RCC 7860 (cell line): ENCODE measurements around the gene RABEP1.

ENCODE experiments used
- DNase-seq: peaks from one replicate; pipeline ENCODE4 v3.0.0-alpha.2; 2015; ENCODE audit warnings: low spot score
- FAIRE-seq: peaks from 2 replicates; lab custom pipeline; 2012; peaks lifted over from hg19 to GRCh38; lab: Jason Lieb, UNC

Gene RABEP1

GRCh38 chr17:5355421-5356129 lies 73.5 kb downstream of the RABEP1 start:
- no peak for FAIRE-seq
- no peak for DNase-seq

- FAIRE-seq: no peak
- DNase-seq: no peak
Measured at GRCh38 chr17:5361426-5361825, 79.3 kb downstream of the RABEP1 start.

DNA sequence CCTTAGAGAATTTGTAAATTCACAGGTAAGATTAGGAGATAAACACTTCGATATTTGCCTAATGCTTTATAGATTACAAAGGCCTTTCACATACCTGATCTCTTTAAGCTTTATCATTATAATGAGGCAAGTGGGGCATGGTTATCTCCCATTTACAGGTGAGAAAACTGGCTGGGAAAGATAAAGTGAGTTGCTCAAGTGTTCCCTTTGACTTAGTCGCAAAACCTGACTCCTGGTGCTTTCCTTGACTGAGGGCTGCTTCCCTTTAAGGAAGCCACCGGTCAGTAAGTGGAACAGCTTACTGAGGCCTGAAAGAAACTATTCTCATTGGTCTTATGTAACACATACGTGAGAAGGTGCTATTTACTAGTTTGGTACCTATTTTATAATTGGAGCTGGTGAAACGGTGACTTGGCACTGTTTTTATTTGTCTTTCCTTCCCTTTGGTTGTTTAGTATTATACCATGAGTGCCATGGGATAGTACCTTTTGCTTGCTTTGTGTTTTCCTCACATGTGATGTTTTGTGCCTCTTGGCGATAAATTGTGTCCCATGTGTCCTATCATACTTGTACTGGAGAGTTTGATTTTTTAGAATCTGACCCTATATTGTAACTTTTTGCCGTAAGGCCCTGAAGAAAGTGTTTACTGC lies 80.2 kb downstream of the RABEP1 start:
- DNase-seq (no peak), FAIRE-seq (no peak)

- FAIRE-seq (no peak), DNase-seq (no peak)
Measured at GRCh38 chr17:5364156-5364555, 82.1 kb downstream of the RABEP1 start.

DNA sequence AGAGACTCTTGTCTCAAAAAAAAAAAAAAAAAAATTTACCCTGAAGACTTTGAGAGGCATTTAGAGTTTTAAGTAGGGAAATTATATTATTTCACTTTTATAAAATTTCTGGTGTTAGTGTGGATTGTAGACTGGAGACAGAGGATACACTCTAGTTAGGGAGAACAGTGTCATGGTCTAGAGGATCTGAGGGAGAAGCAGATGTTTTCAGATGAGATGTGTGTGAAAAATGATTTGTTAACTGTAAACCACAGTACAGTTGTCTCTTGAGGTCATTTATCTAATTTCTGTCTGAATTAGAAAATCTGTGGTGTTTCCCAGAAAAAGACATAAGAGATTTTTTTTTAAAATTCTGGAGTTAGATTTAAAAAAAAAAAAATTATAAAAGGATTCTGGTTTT lies 82.6 kb downstream of the RABEP1 start:
- DNase-seq: no peak
- no peak for FAIRE-seq

DNA sequence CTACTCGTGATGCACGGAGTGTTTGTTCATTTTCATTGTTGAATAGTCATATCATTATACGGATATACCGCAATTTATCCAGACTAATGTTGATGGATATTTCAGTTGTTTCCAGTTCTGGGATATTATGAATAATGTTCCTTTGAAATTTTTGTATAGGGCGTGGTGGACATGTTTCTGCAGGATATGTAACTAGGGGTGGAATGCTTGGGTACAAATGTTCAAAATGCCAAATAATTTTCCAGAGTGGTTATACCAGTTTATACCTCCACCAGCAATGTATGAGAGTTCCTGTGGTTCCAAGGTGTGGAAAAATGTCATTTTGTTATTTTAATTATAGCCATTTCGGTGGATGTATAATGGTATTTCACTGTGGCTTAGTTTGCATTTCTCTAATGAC lies 83.7 kb downstream of the RABEP1 start:
- no peak for FAIRE-seq

DNA sequence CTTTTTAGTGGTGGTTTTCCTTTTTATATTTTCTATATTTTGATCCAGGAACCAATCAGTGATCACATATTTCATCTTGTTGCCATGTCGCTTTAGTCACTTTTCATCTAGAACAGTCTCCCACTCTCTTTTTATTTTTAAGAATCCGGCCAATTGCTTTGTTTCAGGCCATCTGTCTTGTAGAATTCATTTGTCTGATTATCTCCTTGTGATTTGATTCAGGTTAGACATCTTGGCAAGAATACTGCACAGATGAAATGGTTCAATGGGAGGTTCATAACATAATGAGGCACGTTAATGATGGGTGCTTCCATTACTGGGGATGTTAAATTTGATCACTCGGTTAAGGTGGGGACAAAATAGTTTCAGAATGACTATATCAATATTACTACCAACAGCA lies 88.3 kb downstream of the RABEP1 start:
- no peak for DNase-seq
- FAIRE-seq: no peak

More for the DNA sequence above, 83.7 kb downstream of the RABEP1 start:
- DNase-seq: no peak

GRCh38 chr17:5373112-5373511 lies 91.0 kb downstream of the RABEP1 start:
- FAIRE-seq: no peak
- no peak for DNase-seq

GRCh38 chr17:5378566-5379207 lies 96.6 kb downstream of the RABEP1 start:
- FAIRE-seq (no peak), DNase-seq (no peak)

DNA sequence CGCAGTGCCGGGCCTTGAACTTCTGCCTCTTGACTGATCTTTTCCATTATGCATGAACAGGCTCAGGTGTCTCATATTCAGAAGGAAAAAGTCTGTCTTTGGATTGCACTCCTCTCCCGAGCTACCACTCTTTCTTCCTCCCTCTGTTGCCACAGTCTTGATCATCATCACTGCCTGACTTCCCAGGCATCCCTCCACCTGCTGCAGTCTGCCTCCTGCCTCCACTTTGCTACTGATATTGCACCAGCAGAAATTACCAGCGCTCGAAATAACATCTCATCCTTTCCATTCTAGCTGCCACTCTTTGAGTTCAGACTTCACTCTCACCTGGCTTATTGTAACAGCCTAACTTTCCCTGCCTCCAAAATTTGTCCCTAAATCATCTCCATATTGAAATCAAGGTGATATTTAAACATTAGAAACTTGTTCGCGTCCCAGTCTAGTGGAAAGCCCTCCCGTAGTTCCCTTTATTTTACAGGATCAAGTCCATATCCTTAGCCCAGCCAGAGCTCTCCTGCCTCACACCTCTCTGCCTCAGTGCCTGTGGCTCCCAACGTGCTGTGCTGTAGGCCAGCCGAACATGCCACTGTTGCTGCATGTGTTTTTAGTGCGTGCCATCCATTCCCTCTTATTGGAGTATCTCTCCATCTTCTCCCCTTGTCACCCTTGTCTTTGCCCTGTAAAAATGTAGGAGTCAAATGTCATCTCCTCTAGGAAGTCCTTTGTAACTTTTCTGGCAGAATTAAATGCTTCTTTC lies 97.4 kb downstream of the RABEP1 start:
- DNase-seq (no peak), FAIRE-seq (no peak)

DNA sequence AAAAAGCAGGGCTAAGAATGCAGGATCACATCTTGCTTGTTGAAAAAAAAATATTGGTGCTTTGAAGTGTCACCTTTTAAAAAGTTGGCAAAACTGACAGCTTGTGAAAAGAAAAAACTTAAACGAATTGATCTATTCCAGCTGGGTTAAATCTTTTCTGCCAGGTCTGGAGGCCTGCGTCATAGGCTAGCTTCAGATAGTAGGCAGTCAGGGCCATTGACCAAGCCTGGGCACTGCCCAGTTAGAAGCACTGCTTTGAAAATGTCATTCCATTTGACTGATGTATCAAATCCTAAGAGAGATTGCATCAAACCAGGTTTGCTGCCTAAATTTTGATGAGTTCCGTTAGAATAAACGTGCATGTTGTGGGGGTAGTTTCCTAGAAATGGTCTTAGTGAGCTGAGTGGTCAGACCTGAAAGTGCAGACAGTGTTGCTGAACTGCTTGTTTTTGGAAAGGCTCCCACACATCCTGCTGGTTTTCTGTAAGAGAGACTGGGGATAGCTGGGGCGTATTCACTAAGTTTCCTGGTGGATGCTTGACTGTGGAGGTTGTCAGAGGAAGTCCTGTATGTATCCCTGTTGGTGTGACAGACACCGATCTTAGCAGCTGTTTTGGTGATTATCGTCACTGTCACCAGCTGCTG lies 98.5 kb downstream of the RABEP1 start:
- DNase-seq (no peak), FAIRE-seq (no peak)

- DNase-seq: no peak
- FAIRE-seq: no peak
Measured at GRCh38 chr17:5381542-5381941, 99.5 kb downstream of the RABEP1 start.

- no peak for FAIRE-seq
Measured at GRCh38 chr17:5391678-5392077, 109.6 kb downstream of the RABEP1 start.

GRCh38 chr17:5396612-5397011 lies 114.5 kb downstream of the RABEP1 start:
- FAIRE-seq: no peak

More at GRCh38 chr17:5391678-5392077, 109.6 kb downstream of the RABEP1 start:
- DNase-seq: no peak

GRCh38 chr17:5399767-5400166 lies 117.7 kb downstream of the RABEP1 start:
- DNase-seq (no peak), FAIRE-seq (no peak)

More at GRCh38 chr17:5396612-5397011, 114.5 kb downstream of the RABEP1 start:
- DNase-seq: no peak

DNA sequence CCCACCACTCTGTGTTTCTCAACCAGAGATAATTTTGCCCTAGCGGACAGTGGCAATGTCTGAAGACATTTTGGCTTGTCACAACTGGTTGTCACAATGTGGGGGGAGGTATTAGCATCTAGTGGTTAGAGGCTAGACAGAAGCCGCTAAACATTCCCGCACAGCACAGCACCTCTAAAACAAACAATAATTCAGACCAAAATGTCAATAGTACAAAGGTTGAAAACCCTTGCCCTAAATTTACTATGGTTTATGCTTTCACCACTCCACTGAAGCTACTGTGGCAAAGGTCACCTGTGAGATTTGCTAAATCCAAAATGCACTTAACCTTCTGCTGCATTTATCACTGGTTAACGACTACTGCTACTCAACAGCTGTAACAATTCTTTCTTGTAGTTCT lies 123.3 kb downstream of the RABEP1 start:
- DNase-seq (no peak), FAIRE-seq (no peak)

DNA sequence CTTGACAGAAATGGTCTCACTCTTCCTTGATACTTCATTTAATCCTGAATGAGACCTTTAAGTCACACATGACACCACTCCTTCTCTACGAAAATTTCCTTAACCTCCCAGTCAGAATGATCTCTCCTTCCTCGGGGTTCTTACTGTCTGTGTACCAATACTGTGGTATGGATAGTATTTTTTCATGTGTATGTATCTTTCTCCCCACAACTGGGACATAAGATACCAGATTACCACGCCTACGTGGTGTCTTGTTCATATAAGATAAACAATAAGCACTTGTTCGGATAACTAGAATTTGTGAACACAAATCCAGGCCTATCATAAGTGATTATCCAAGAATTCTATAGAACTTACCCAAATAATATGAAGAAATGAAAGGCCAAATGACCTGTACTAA lies 126.1 kb downstream of the RABEP1 start:
- FAIRE-seq (no peak), DNase-seq (no peak)

DNA sequence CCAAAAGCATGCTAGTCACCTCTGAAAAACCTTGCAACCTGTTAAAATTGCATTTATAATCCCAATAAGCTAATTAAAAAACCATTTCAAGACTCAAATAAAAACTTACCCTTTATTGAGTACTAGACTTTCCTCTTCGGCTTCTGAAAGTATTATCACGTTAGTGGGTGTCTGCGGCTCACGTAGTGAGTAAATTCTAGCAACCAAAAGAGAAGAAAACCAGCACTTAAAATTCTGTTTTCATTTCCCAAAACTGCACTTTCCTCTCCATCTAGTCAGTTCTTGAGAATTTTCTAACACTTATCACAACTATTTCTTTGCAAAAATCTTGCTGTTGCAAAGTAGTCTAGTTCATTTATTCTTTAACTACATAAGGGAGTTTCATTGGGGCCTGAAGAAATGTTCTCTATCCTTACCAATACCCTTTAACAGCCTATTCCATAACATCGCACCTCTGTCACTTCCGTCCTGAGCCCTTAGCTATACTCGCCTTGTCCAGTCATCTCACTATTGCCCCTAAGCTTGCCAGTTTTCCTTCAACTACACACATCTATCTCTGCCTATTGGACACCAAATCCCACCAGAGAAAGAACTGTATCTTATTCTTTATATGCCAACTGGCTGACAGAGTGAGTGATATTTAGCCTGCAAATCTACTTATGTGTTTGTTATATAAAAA lies 128.6 kb downstream of the RABEP1 start:
- DNase-seq (no peak), FAIRE-seq (no peak)

DNA sequence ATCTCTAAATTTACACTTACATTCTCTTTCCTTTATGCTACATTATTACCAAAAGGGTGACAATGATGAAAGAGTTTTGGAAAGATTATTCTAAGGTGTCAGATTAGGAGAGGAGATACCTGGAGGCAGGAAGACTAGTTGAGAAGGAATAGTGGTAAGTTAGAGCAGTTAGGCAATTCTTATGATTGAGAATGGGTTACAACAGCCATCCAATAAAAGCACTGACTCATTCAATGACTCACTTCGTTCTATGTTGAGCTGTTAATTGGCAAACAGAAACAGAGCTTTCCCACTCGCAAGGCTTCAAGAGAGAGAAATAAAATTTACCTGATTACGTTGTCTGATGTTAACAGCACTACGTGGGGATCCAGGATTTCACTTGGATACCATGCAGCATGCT lies 131.6 kb downstream of the RABEP1 start:
- peak; percentile 48 for FAIRE-seq
- DNase-seq: peak; percentile 41

- FAIRE-seq: no peak
- DNase-seq: no peak
Measured at GRCh38 chr17:5416901-5417300, 134.8 kb downstream of the RABEP1 start.
